ENCODE results near the gene COBL.

The COBL gene

DNA sequence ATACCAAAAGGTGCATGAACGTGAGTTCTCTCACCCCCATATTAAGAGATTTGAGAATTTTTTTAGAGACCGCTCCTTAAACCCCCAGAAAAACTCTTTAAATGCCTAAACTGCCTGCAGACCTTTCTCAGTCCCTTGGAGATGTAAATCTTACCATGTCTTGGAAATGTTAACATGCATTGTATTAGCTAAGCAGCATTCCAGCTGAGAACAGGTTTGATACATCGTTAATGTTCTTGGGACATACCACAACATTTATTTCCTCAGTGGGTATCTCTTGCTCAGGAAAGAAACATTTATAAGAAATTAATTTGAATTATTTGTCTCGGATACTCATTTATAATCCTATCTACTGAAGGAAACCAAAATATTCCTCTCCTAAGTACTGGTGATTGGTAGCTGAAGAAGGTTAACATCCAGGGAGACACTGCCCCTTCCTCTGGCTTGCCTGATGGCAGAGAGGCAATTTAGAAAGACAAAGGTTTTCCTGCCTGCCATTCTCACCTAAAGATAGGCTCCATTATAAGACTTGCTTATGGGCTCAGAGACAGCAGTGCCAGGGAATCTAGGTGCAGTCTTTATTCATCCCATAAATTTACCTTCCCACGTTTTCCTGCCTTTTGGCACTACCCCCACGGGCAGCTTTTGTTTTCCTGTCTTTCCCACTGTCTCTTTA is 141.2 kb downstream of the COBL start:
- DNase-seq: no peak

DNA sequence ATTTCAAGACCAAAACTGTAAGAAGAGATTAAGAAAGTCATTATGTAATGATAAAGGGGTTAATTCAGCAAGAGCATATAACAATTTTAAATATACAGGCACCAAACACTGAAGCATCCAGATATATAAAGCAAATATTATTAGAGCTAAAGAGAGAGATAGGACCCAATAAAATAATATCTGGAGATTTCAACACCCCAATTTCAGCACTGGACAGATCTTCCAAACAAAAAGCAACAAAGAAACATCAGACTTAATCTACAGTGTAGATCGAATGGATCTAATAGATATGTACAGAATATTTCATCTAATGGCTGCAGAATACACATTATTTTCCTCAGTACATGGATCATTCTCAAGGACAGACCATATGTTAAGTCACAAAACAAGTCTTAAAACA is 151.3 kb downstream of the COBL start:
- DNase-seq: no peak

- peak; percentile 55 for DNase-seq
These were observed 153.8 kb downstream of the COBL start for GRCh38 chr7:51162724-51163329.

DNA sequence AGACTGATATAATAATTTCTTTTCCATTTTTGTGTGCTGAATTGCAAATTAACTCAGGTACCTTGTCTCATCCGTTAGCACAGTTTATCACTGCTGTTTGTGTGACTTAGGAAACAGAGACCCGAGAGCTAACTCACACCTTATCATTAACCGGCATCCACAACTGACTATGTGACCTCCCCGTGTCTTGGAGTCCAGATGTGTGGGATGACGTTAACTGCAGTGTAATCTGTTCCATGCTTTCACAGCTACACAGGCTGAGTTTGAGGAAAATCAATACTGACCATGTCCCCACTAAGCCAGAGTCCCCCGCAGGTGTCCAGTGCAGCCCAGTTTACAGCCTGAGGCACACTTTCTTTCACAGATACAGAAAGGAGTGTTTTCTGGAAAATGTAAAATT is 154.7 kb downstream of the COBL start:
- DNase-seq: no peak

DNA sequence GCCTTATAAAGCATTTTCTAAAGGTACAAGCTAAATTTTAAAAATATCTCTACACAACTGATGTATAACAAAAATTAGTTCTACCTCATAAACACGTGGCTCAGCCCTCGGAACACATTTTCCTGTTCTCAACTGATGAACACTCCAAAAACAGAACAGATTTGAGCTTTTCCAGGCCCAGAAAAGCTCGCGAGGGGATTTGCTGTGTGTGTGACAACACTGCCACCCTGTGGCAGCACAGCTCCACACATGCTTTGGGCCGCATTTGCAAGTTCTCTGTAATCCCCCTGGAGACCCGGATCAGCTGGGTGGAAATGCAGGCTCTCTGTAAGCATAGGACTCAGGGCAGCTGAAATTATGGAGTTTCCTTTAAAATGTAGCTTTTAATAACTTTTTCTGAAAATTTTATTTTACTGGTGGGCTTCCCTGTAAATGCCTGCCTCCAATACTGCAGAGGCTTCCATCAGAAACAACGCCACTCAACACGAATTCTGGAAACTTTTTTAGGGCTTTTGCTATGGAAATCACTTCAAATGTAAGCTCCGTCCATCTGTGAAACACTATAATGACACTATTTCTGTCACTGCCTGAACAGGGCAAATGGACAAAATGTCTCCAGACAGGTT is 155.5 kb downstream of the COBL start:
- DNase-seq: no peak

- DNase-seq: no peak
These were observed 156.2 kb downstream of the COBL start for GRCh38 chr7:51160411-51160810.

DNA sequence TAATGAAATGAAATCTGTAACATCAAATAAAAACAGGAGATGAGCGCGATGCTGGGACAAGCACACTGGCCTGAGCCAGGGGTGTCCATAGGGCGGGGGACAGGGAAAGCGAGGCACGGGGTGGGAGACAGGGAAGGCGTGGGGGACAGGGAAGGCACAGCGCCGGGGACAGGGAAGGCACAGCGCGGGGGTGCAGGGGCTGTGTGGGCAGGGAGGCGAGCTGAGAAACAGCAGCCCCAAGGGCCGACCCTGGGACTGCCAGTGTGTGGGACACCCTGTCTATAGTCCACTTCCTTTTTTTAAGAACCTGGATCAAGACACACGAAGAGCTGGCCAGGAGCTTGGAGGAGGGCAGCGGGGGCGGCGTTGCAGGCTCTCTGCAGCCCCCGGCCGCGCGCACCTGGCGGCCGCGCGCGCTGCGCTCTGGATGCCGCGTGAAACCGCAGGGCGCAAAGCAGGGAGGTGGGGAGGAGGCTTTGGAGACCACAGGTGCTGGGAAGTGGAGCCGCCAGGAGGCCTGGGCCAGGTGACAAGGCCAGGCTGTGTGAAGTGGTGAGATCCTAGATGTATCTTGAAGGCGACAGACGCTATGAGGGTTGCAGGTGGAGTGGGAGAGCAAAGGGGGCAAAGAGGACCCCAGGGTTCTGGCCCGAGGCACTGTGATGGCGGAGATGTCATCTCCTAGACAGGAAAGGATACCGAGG is 157.7 kb downstream of the COBL start:
- DNase-seq: no peak

- DNase-seq: no peak
These were observed 158.4 kb downstream of the COBL start for GRCh38 chr7:51158211-51158610.

DNA sequence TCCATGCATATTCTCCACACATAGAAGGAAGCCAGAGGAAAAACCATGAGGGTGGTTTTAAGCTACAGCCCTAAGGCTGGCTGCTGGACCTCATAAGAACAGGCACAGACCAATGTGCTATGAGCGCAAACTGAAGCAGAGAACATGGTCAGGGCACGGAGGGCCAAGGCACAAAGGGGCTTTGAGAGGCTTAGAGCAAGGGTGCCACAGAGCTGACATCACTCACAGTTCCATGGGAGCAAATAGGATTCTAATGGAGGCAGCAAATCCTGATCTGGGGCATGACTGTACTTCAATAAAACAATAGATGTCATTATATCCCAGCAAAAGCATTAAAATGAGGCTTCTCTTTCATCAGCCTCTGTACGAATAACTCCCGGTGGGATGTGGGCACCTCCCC is 162.4 kb downstream of the COBL start:
- no peak for DNase-seq

DNA sequence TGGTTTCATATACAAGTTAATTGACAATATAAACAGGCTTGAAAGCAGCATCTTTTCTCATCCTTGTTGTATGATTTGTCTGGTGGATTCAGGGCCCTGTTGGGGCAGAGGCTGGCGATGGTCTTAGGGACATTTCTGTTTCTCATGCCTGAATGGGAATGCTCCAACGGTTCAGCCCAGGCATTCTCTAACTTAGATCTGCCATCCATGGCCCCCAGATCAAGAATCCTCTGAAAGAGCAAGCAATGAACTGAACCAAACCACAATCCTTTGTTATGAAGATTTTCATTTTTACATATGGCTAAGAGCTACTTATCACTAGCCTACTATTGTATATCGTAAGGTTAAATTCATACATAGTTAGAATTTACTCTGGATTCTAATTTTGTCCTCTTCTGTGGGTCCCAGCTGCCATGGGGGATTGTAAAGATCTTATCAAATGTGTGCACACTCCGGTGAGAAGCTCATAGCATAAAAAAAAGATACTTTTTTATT is 163.9 kb downstream of the COBL start:
- no peak for DNase-seq

- DNase-seq: no peak
These were observed 165.2 kb downstream of the COBL start for GRCh38 chr7:51151455-51151854.

DNA sequence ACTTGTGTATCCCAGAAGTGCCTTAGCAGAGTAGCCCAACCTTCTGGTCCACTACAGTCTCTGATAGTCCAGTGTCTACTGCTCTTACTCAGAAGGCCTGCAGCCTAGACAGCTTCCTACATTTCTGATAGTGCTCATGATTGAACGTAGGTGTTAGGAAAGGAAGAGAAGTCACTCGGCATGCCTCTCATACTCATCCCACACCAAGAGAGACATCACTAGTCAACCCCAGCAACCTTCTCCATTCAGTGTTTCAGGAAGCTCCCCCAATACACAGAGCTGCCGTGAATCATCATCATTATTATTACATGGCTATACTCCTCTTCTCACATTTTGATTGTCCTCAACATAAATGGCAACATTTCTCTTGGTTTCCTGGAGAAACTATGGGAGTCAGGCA is 166.4 kb downstream of the COBL start:
- DNase-seq: no peak

DNA sequence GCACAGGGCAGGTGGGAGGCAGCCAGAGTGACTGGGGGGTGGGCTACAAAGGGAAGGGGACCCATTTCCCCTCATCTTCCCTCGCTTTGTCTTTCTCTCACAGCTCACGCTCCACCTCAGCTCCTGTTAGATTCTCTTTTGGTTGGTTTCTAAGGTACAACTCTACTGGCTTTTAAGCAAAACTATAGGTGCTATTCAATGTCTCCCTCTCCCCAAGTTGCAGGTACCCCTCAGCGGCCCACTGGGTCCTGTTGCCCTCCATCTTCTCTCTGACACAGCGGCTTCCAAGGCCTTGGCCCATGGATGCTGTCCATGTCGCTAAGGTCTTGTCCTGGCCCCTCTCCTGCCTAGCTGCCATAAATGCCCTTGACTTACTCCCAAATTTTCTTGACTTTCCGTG is 168.4 kb downstream of the COBL start:
- DNase-seq: no peak

DNA sequence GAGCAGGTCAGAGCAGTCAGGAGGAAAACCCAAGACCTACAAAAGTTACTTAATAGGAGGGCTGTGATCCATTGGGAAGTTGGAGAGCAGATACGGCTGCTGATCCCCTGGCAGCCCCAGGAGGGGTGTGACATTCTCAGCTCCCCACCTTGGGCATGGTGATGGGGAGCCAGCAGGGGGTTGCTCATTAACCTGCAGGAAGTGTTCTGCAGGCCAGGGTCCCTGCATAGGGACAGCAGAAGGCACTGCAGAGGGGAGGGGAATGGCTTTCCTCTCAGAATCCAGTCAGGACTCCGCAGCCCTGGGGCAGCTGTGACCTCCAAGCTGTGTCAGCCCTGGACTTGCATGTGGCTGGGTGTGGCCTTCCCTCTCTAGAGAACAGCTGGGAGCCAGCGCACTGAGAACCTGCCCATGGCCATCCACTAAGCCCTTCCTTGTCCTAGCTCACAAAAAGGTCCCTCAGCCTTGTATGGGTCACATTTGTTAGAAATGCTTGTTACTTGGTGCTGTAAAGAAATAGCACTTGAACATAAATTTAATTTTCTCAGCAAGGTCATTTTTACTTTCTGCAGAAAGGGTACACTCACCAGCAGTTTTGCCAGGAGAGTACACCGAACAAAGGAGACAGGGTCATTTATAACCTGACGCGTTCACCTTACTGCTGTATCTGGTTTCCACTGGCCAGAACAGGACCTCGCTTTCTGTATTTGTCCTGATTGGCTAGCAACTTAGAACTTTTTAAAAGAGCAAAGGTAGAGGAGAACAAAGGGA is 169.6 kb downstream of the COBL start:
- no peak for DNase-seq

GRCh38 chr7:51144178-51144577 is 172.4 kb downstream of the COBL start:
- DNase-seq: no peak

DNA sequence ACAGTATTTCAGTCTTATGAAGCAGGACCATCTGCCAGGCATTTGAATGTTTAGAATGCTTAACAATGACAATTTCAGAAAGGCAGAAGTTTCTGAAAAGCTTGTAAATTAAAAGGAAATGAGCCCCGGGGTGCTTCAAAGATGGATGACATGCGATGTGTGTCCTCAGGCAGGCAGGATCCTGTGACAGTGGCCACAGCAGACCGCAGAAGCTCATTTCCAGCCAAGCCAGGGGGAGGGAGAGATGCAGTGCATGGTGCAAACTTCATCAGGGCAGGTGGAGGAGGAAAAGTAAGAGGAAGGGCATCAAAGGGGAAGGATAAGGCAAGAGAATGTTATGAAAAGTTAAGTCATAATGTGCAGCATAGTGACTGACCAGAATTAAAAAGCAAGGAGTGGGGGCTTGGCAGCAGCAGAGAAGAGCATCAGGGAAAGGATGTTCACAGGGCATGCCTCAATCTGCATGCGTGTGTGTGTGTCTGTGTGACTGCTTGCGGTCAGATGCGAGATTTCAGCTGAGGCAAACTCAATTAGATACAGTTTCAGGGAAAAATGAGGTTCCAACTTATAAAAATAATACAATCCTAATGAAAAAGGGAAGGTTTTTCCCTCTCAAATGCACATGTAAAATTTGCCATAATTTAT is 173.7 kb downstream of the COBL start:
- no peak for DNase-seq

GRCh38 chr7:51141451-51142003 is 175.1 kb downstream of the COBL start:
- no peak for DNase-seq

DNA sequence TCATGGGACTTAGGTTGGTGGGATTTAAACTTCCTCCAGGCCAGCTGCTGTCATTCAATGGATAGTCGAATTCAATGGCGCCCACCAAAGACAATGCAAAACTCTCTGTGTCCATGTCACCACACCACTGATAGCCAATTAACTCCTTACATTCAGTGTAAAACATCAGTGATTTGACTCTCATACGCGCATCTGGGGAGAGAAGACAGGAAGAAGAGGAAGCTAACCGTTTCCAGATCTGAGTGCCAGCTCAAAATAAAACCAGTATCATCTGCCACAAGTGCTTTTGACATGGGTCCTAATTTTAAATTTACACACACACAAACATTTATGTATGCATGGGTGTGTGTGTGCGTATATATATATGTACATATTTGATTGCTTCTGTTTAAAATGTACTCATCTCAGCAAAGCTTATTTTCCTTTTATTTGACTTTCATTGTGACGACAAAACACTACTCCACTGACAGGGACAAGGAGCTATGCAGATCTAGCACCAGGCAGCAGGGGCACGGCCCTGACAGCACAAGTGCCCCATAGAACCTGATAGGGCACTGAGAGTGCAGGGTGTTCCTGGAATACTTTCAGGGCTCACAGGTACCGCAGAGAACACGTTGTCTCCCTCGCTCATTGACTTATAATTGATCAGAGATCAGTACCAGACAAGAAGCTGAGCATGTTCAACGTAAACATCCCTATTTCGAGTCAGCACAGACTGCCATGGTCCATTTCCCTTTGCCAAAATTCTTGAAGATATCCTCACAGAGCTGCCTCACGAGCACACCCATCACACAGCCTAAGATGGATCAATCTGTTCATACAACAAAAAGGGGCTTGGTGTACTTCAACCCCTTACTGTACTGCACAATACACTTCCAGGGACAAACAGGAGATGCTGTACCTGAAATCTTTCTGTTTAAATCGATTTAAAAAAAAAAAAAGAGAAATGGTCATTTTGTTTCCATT is 176.1 kb downstream of the COBL start:
- no peak for DNase-seq

GRCh38 chr7:51139796-51140195 is 176.8 kb downstream of the COBL start:
- no peak for DNase-seq

- peak; percentile 97 for DNase-seq
These were observed 178.2 kb downstream of the COBL start for GRCh38 chr7:51138123-51139085.
